DMS114 treated with DMSO at 0.1 percent for 48 hours (cell line): ENCODE data around the gene MEI1.
A peak's percentile ranks its signal among the peaks of the same experiment; 100 is the strongest.
"Not testable (repeated sequence)": the region's sequence is repeated elsewhere in the genome, so short reads cannot be mapped to it uniquely, and the experiment has no call there.

Source experiments
- DNase-seq: peaks from one replicate; lab custom pipeline; 2025; ENCODE audit not compliant: unreplicated experiment; lab: John Stamatoyannopoulos, UW

Gene MEI1, protein sequence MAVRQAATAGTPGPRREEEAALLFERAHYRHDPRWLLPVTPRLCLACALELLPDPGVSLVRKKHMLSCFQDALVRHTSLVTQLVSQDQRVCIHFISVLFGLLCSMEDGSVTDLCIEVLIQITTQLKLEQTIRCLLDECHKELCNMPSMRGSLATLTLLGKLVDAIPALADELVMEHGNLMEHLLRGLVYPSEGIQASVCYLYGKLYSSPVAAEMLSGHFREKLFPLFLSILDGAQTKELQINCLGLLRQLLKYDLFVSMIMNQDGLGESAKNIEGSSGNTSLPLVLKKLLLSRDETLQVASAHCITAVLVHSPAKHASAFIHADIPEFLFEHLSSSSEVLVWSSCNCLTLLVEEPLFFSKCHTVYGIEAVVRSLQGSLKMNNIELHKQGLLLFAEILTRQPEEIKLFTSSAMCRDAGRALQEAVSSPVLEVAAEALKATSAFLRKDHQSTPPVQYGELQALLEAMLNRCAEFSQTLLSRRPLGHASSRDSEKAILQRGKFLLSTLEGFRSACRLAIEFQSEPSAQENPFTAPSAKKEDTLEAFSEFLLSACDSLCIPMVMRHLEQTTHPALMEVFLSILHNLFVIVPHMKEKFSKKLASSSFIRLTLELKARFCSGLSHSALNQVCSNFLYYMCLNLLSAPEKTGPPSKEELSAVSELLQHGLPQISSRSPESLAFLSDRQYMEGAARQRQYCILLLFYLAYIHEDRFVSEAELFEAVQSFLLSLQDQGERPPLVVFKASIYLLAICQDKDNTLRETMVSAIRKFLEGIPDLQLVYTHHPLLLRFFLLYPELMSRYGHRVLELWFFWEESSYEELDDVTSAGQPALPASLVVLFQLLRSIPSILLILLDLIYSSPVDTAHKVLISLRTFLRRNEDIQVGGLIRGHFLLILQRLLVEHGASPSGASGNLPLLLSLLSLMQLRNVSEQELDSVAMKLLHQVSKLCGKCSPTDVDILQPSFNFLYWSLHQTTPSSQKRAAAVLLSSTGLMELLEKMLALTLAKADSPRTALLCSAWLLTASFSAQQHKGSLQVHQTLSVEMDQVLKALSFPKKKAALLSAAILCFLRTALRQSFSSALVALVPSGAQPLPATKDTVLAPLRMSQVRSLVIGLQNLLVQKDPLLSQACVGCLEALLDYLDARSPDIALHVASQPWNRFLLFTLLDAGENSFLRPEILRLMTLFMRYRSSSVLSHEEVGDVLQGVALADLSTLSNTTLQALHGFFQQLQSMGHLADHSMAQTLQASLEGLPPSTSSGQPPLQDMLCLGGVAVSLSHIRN

DNA sequence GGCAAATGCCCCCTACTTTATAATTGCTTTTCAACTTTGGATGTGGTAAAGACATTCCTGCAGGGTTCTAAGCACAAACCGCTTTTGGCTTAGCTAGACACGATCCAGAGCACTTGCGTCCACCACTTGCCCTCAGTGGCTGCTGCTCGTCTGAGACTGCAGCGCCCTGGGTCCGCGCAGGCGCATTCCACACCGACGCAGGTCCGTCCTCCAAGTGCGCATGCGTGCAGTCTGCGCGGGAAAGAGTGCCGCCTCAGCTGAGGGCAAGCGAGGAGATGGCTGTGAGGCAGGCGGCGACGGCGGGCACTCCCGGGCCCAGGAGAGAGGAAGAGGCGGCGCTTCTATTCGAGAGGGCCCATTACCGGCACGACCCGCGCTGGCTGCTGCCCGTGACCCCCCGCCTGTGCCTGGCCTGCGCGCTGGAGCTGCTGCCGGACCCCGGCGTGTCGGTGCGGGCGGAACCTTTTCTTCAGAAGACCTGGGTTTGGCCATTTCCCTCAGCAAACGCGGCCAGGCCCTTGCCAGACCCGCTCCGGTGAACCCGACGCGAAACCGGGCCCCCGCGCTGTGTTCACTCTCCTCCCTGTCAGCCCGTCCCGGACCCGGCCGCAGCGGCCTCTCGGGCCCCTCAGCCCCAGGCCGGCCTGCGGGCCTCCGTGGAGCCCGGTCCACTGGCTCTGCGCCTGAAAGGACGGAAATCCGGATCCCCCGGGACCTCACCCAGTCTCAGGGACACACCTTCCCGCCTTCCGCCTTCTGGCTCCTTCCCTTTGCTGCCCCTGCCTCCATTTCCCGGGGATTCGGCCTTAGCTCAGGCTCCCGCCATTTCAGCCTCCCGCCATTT, at the start of gene MEI1:
Gene MEI1 (plus strand): TSS at position 240 of the 844 bp plus-strand sequence. CDS start 36 bp downstream, at position 276.
- peak; percentile 83 for DNase-seq

DNA sequence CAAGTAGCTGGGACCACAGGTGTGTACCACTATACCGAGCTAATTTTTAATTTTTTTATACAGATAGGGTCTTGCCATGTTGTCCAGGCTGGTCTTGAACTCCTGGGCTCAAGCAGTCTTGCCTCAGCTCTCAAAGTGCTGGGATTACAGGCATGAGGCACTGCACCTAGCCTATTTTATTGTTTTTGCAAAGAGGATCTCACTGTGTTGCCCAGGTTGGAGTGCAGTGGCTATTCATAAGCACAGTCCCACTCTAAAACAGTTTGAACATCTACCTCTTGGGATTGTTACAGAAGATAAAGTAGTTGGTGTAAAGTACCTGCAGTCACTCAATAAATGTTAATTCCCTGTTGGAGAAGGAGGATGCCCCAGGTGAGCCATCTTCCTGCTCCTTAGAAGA, 49.1 kb upstream of the MEI1 start:
- no peak for DNase-seq

DNA sequence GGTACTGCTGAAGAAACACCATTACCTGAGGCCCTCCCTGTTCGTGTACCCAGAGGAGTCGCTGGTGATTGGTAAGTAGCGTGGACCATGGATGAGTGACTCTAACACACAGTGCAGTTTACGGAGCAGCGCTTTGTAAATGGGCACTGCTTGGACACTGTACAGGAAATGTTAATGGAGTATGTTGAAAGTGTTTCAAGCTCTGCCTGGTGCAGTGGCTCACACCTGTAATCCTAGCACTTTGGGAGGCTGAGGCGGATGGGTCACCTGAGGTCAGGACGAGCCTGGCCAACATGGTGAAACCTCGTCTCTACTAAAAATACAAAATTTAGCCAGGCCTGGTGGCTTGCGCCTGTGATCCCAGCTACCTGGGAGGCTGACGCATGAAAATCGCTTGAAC, 48.5 kb upstream of the MEI1 start:
- no peak for DNase-seq

DNA sequence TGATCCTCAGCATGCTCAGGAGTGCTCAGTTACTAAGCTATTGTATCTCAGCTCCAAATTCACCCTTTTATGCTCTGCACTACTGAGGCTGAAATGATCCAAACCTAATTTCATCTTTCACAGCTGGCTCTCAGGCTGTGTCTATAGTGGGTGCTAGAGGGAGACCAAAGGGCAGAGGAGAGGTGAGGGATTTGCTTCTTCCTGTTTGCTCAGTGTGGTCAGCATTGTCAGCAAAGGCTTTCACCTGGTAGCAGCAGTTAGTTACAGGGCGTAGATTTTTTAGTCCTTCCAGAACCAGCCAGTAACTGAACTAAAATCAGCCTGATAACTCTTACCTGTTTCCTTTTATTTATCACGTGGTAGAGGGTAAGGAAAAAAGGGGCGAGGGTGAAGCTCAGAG, 45.0 kb upstream of the MEI1 start:
- DNase-seq, result no peak

DNA sequence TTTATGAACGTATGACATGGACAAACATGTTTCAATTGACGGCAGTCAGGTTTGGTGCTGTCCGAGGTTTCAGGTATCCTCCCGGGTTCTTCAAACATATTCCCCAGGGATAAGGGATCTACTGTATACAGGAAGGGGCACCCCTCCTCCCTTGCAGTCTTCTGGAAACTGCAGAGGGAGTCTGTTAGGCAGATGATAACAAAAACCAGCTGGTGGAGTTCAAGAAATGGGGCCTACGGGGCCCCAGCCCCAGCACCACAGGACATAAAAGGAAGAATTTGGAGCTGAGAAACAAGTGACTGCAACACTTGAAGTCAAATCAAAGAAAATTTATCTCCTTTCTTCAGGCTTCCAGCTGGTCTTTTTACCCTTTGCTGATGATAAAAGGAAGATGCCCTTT, 42.7 kb upstream of the MEI1 start:
- DNase-seq, result no peak

DNA sequence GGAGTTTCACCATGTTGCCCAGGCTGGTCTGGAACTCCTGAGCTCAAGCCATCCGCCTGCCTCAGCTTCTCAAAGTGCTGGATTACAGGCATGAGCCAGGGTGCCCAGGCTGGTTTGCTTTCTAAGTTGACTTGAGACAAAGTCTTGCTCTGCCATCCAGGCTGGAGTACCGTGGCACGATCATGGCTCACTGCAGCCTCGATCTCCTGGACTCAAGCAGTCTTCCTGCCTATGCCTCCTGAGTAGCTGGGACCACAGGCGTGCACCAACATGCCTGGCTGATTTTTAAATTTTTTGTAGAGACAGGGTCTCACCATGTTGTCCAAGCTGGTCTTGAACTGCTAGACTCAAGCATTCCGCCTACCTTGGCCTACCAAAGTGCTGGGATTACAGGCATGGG, 41.6 kb upstream of the MEI1 start:
- DNase-seq, result no peak

DNA sequence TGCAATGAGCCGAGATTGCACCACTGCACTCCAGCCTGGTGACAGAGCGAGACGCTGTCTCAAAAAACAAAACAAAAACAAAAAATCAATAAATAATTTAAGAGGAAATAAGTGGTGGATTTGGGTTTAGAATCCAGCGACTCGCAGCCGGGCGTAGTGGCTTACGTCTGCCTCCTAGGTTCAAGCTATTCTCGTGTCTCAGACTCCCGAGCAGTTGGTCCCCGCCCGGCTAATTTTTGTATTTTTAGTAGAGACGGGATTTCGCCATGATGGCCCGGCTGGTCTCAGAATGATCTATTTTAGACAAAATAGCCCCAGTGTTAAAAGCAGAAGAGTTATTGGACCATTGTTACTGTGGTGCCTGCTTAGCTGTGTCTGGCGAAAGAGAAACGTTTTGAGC, 40.4 kb upstream of the MEI1 start:
- no peak for DNase-seq

DNA sequence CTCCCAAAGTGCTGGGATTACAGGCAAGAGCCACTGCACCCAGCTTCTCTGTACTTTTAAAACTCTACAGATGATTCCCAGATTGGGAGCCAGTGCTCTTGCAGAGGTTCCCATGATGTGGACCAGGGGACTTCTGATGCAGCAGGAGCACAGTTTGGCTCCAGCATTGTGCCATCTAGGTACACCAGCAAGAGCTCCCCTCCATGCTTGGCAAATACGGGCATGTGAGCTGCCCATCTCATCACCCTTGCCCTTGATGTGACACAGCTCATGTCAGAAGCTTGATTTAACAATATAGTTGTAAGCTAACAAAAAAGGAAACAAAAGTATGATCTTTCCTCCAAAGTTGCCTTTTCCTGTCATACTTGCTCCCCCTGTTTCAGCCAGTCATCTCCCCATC, 39.4 kb upstream of the MEI1 start:
- DNase-seq, result no peak

DNA sequence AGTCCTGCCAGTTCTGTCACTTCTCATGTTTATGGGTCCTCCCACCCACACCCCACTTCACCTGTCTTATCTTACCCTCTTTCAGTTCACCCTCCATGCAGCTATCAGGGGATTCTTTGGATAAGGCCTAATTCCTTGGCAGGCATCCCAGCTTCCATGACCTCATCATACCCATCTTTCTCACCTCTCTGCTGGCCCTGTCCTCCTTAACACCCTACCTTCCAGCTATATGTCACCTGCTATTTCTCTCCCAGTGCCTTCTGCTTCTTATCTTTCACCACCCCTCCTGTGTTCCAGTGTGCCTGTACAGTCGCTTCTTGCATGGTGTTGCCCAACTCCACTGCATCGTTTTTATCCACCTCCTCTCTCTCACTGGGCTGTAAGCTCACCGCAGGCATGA, 38.9 kb upstream of the MEI1 start:
- DNase-seq, result no peak

DNA sequence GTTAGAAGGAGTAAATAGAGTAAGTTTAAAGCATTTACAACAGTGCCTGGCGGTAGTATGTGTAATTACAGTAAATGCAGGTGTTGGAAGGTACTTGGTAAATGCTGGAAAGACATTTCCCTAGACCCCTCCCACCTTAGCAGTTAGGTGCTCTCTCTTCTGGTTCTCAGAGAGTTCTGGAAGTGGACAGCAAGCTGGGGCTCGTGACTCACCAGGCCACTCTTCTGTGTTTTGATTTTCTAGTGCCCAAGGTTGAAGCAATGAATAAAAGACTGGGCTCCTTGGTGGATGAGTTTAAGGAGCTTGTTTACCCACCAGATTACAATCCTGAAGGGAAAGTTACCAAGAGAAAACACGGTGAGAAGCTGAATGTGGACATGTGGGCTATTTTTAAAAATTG, 38.2 kb upstream of the MEI1 start:
- DNase-seq, result no peak

DNA sequence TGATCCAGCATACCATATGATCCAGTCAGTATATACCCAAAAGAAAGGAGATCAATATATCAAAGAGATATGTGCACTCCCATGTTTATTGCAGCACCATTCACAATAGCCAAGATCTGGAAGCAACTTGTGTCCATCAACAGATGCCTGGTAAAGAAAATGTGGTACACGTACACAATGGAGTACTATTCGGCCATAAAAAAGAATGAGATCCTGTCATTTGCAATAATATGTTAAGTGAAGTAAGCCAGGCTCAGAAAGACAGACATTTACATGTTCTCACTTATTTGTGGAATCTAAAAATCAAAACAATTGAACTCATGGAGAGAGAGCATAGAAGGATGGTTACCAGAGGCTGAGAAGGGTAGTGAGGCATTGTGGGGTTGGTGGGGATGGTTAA, 37.6 kb upstream of the MEI1 start:
- DNase-seq, result no peak

DNA sequence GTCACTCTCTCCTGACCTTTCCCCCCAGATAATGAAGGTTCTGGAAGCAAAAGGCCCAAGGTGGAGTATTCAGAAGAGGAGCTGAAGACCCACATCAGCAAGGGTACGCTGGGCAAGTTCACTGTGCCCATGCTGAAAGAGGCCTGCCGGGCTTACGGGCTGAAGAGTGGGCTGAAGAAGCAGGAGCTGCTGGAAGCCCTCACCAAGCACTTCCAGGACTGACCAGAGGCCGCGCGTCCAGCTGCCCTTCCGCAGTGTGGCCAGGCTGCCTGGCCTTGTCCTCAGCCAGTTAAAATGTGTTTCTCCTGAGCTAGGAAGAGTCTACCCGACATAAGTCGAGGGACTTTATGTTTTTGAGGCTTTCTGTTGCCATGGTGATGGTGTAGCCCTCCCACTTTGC, 35.7 kb upstream of the MEI1 start:
- not testable (repeated sequence) for DNase-seq

DNA sequence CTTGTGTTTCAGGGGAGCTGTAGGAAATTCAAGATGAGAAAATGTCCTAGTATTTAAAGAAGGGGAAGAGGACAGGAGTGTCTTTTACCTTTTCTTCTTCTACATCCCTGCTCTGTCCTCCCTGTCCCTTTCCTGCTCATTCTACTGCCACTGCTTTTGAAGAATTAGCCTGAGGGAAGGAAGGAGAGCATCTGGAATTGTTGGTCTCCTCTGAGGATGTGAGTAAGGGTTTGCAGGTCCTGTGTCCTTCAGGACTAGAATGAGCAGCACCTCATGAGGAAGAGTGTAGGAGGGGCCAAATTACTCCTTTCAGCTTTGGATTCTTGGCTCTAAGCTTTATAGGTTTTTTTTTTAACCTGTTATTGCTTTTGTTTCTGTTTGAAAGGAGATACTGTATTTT, 34.8 kb upstream of the MEI1 start:
- no peak for DNase-seq

DNA sequence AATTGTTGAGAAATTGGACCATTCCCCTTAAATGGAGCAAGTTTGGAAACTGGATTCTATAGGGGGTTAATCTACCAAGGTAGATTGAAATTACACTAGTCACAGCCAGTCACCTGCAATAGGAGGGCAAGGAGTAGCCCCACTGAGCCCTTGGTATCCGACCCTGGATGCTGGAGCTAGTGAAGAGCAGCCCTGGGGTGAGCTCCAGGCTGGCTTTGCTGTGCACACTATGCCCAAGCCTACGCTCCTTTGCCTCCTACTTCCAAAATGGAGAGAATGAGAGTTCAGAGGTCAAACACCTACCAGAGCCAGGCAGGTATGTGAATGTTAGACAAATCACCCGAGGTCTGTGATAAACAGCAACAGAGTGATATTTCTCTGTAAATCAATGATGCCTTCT, 34.4 kb upstream of the MEI1 start:
- DNase-seq, result no peak

DNA sequence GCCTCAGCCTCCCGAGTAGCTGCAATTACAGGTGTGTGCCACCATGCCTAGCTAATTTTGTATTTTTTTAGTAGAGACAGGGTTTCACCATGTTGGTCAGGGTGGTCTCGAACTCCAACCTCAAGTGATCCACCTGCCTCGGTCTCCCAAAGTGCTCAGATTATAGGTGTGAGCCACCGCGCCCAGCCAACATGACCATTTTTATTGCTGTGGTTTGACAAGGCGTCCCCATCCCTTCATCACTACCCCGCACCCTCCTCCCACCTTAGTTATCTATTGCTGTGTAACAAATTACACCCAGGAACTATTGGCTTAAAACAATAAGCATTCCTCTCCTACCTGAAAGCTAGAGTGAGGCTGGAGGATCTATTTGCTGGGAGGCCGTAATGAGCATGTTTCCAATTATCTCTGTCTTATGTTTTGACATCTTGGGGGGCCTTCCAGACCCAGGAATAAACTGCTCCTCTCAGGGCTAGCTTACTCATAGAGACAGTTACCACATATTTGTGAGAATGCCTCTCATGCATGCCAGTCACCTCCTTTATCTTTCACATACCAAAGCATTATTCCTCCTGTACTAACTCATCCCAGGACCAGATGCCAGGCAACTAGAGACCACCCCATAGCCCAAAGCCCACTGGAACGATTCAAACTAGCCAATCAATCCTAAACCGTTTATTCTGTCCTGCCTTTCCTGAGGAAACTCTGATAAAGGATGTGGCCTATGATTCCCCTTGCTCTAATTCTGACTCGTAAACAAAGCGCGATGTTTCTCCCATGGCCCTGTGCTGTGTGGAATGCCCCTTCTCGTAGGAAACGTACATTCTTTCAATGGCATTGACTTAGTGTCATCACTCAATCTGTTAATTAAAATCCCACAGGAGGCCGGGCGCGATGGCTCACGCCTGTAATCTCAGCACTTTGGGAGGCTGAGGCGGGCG, 30.1 kb upstream of the MEI1 start:
- no peak for DNase-seq

DNA sequence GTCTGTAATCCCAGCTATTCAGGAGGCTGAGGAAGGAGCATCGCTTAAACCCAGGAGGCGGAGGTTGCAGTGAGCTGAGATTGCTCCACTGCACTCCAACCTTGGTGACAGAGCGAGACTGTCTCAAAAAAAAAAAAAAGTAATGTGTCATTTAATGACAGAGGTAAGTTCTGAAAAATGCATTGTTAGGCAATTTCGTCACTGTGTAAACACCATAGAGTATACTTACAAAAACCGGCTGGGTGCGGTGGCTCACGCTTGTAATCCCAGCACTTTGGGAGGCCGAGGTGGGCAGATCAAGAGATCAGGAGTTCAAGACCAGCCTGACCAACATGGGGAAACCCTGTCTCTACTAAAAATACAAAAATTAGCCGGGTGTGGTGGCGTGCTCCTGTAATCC, 27.2 kb upstream of the MEI1 start:
- DNase-seq, result not testable (repeated sequence)

DNA sequence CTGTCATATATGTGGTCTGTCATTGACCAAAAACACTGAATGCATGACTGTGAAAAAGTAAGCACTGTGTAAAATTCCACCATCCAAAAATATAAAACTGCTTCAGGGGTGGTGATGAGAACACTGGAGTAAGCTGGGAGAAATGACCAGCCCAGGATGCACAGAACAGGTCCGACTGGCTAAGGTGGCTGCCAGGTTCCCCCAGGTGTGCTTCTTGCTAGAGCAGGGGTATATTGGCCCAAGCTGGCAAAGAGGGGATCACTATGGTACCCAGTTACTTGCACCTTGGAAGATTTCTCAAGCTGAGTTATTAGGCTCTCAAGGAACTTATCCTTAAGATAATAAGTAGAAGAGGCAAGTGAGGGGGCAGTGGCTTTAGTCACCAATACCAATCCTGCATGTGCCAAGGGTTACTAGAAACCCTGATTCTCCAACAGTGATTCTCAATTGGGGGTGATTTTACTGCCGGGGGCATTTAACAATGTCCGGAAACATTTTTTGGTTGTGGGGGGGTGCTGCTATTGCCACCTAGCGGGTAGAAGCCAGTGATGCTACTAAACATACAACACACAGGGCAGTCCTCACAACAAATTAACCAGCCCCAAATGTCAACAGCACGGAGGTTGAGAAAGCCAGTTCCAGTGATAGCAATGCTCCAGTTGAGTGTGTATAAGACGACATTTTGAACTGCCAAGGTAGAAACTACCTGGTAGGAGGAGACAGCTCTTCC, 26.4 kb upstream of the MEI1 start:
- DNase-seq, result peak; percentile 28

DNA sequence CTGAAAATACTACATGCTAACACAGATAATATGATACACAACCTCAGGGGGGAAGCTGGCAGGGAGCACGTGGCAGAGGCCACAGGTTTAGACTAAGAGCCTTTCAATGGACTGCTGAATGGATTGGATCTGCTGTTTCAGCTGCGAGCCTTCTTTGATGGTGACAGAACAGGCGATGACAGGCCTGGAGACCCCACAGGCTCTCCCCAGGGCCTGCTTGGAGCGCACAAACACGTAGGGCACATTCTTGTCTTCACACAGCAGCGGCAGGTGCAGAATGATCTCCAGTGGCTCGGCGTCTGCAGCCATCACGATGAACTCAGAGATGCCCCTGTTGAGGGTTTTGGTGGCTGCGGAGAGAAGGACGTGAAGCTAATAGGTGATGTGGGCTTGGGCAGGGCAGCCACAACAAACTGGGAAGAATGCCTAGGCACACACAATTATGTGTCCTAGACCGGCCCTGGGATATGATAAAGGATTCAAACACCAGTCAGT, 24.4 kb upstream of the MEI1 start:
- DNase-seq, result no peak

DNA sequence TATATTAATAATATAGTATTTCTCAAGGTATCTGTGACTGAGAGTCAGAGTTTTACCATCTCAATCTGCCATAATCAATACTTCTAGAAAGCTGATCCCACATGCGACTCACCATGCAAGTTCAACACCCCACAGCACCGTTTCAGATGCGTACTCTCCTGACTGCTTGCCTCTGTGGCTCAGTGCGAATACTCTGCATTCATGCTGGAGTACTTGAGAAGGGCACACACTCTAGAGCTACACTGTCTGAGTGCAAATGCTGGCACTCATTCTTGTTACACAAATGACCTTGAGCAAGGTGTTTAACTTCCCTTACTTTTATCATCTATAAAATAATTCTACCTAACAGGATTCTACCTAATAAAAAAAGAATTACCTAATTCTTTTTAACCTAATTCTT, 23.2 kb upstream of the MEI1 start:
- DNase-seq, result no peak
